WTC11 (cell line): ENCODE results near the gene TEX51. TPM values are rescaled to one million over a fixed set of nuclear protein-coding genes. Genes with fewer than 3 reads are reported as not detected.

Experiments
- ATAC-seq: fragments of 200-7000 bp; cut with Tn5 transposase; 2 replicates; pipeline ENCODE4 v1.10.0; 2021; ENCODE audit warnings: mild to moderate bottlenecking, moderate library complexity
- CTCF ChIA-PET: fragments of 300-600 bp; sonication (Branson Sonifier 250); formaldehyde crosslinking; loops from one replicate; lab custom pipeline; 2021; ENCODE audit warnings: antibody characterized with exemption; lab: Charles Lee
- POLR2A ChIA-PET: fragments of 350-600 bp; sonication (Branson Sonifier 250); formaldehyde crosslinking; loops from one replicate; lab custom pipeline; 2021; ENCODE audit warnings: antibody characterized with exemption; lab: Charles Lee
- DNase-seq: peaks from one replicate; pipeline ENCODE4 v3.0.0; 2021; ENCODE audit warnings: low spot score
- H3K27ac Mint-ChIP-seq: 2 replicates; pipeline ENCODE4 v1.8.0; 2021; ENCODE audit warnings: mixed read lengths
- H3K27me3 Mint-ChIP-seq: 2 replicates; pipeline ENCODE4 v1.8.0; 2021; ENCODE audit warnings: low read depth, mild to moderate bottlenecking, moderate library complexity, mixed read lengths
- H3K36me3 Mint-ChIP-seq: 2 replicates; pipeline ENCODE4 v1.8.0; 2021; ENCODE audit warnings: mixed read lengths
- H3K4me1 Mint-ChIP-seq: 2 replicates; pipeline ENCODE4 v1.8.0; 2022; ENCODE audit warnings: mixed read lengths
- H3K4me3 Mint-ChIP-seq: 2 replicates; pipeline ENCODE4 v1.8.0; 2021; ENCODE audit warnings: mild to moderate bottlenecking, moderate library complexity, mixed read lengths
- H3K9me3 Mint-ChIP-seq: 2 replicates; pipeline ENCODE4 v1.8.0; 2021; ENCODE audit warnings: mixed read lengths
- CREM ChIP-seq: sonication (generic); formaldehyde crosslinking; IDR thresholded peaks from 2 replicates; pipeline ENCODE4 v1.8.1; 2022; ENCODE audit warnings: mild to moderate bottlenecking, missing genetic modification reagents, moderate library complexity
- ESRRA ChIP-seq: sonication (generic); formaldehyde crosslinking; IDR thresholded peaks from 2 replicates; pipeline ENCODE4 v1.8.1; 2022; ENCODE audit warnings: mild to moderate bottlenecking, missing genetic modification reagents, borderline replicate concordance
- MXD4 ChIP-seq: fragments of 250-450 bp; sonication (Bioruptor Pico); IDR thresholded peaks from 2 replicates; pipeline ENCODE4 v1.8.0; 2021; ENCODE audit warnings: mild to moderate bottlenecking, moderate library complexity, borderline replicate concordance
- NFE2L1 ChIP-seq: sonication (generic); formaldehyde crosslinking; IDR thresholded peaks from 2 replicates; pipeline ENCODE4 v1.8.1; 2023; ENCODE audit warnings: missing genetic modification reagents
- RELA ChIP-seq: sonication (generic); formaldehyde crosslinking; IDR thresholded peaks from 2 replicates; pipeline ENCODE4 v1.8.1; 2022; ENCODE audit warnings: missing genetic modification reagents, mild to moderate bottlenecking, borderline replicate concordance
- SMAD4 ChIP-seq: sonication (generic); formaldehyde crosslinking; IDR thresholded peaks from 2 replicates; pipeline ENCODE4 v1.8.0; 2022; ENCODE audit warnings: mild to moderate bottlenecking, missing genetic modification reagents
- ZNF263 ChIP-seq: sonication (generic); formaldehyde crosslinking; IDR thresholded peaks from 2 replicates; pipeline ENCODE4 v1.8.1; 2022; ENCODE audit warnings: low read depth, mild to moderate bottlenecking, moderate library complexity, missing genetic modification reagents
- total RNA-seq: library from RNA; stranded (reverse); gene quantifications from 3 replicates; pipeline ENCODE4 v1.2.3, GENCODE V29; 2021
- TF ChIP-seq, protein P1 (sequence below): sonication (generic); formaldehyde crosslinking; IDR thresholded peaks from 2 replicates; pipeline ENCODE4 v1.8.0; 2023; ENCODE audit warnings: missing genetic modification reagents, mild to moderate bottlenecking, borderline replicate concordance
- TF ChIP-seq, protein P2 (sequence below): sonication (generic); formaldehyde crosslinking; IDR thresholded peaks from 2 replicates; pipeline ENCODE4 v1.8.1; 2023; ENCODE audit warnings: mild to moderate bottlenecking, missing genetic modification reagents
- TF ChIP-seq, protein P3 (sequence below): sonication (generic); formaldehyde crosslinking; IDR thresholded peaks from 2 replicates; pipeline ENCODE4 v1.8.0; 2022; ENCODE audit warnings: mild to moderate bottlenecking, missing genetic modification reagents
- TF ChIP-seq, protein P4 (sequence below): sonication (generic); formaldehyde crosslinking; IDR thresholded peaks from 2 replicates; pipeline ENCODE4 v1.8.0; 2023; ENCODE audit warnings: mild to moderate bottlenecking, missing genetic modification reagents
- TF ChIP-seq, protein P5 (sequence below): fragments of 250-450 bp; sonication (Bioruptor Pico); IDR thresholded peaks from 2 replicates; pipeline ENCODE4 v1.8.0; 2021; ENCODE audit warnings: mild to moderate bottlenecking

The TEX51 gene
- total RNA-seq, 1 experiment from 2014 or later, result not detected

DNA sequence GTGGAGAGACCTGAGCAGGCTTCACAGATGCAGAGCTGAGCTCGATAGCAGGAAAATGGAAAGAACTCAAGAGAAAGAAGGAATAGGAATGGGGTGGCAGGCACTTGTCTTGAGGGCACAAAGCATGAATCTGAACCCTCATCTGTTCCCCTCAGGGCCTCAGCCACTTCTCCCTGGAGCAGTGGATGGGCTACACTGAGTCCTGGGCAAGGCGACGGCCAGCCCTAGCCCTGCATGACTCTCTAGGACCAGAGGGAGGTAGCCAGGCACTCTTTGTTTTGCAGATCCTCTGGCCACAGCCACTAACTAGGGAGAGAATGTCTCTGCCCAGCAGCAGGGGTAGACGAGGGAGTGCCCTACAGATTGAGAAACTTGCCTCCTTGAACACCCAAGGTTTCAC is 3.4 kb upstream of the TEX51 start (continued):
- TF ChIP-seq, protein P1, sequence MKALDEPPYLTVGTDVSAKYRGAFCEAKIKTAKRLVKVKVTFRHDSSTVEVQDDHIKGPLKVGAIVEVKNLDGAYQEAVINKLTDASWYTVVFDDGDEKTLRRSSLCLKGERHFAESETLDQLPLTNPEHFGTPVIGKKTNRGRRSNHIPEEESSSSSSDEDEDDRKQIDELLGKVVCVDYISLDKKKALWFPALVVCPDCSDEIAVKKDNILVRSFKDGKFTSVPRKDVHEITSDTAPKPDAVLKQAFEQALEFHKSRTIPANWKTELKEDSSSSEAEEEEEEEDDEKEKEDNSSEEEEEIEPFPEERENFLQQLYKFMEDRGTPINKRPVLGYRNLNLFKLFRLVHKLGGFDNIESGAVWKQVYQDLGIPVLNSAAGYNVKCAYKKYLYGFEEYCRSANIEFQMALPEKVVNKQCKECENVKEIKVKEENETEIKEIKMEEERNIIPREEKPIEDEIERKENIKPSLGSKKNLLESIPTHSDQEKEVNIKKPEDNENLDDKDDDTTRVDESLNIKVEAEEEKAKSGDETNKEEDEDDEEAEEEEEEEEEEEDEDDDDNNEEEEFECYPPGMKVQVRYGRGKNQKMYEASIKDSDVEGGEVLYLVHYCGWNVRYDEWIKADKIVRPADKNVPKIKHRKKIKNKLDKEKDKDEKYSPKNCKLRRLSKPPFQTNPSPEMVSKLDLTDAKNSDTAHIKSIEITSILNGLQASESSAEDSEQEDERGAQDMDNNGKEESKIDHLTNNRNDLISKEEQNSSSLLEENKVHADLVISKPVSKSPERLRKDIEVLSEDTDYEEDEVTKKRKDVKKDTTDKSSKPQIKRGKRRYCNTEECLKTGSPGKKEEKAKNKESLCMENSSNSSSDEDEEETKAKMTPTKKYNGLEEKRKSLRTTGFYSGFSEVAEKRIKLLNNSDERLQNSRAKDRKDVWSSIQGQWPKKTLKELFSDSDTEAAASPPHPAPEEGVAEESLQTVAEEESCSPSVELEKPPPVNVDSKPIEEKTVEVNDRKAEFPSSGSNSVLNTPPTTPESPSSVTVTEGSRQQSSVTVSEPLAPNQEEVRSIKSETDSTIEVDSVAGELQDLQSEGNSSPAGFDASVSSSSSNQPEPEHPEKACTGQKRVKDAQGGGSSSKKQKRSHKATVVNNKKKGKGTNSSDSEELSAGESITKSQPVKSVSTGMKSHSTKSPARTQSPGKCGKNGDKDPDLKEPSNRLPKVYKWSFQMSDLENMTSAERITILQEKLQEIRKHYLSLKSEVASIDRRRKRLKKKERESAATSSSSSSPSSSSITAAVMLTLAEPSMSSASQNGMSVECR, result no peak
- no peak for TF ChIP-seq SMAD4 (CRISPR knock-in tag)
- TF ChIP-seq, all 79 proteins: peak for 0

DNA sequence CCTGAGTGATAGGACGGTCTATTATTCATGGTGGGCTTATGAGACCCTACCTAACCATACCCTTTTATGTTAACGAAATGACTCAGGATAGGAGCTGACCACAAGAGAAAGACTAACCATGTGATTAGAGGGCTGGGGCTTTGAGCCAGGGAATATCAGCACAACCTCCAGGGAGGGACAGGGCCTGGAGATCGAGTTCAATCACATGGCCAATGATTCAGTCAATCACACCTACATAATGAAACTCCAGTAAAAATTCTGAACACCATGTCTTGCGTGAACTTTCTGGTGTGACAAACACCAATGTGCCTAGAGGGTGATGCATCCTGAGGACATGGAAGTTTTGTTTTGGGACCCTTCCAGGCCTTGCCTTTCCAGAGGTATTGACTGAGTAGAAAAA is 2.2 kb upstream of the TEX51 start:
- no peak overlapping the region for H3K27ac Mint-ChIP-seq
- POLR2A ChIA-PET, result no interaction called here
- peaks cover 16% of the 10 kb centered on the region for H3K9me3 Mint-ChIP-seq
- H3K27me3 Mint-ChIP-seq, result peaks cover 13% of the 10 kb centered on the region
- peaks cover 8% of the 10 kb centered on the region for H3K4me1 Mint-ChIP-seq
- ATAC-seq, result no peak
- no peak overlapping the region for H3K4me3 Mint-ChIP-seq
- DNase-seq, result no peak
- H3K36me3 Mint-ChIP-seq, result no peaks in the 10 kb centered on the region
- CTCF ChIA-PET, result no interaction called here
- TF ChIP-seq, protein P2, sequence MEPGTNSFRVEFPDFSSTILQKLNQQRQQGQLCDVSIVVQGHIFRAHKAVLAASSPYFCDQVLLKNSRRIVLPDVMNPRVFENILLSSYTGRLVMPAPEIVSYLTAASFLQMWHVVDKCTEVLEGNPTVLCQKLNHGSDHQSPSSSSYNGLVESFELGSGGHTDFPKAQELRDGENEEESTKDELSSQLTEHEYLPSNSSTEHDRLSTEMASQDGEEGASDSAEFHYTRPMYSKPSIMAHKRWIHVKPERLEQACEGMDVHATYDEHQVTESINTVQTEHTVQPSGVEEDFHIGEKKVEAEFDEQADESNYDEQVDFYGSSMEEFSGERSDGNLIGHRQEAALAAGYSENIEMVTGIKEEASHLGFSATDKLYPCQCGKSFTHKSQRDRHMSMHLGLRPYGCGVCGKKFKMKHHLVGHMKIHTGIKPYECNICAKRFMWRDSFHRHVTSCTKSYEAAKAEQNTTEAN (CRISPR knock-in tag), result no peak
- TF ChIP-seq, protein P3, sequence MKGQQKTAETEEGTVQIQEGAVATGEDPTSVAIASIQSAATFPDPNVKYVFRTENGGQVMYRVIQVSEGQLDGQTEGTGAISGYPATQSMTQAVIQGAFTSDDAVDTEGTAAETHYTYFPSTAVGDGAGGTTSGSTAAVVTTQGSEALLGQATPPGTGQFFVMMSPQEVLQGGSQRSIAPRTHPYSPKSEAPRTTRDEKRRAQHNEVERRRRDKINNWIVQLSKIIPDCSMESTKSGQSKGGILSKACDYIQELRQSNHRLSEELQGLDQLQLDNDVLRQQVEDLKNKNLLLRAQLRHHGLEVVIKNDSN (CRISPR knock-in tag), result no peak
- TF ChIP-seq, protein P4, sequence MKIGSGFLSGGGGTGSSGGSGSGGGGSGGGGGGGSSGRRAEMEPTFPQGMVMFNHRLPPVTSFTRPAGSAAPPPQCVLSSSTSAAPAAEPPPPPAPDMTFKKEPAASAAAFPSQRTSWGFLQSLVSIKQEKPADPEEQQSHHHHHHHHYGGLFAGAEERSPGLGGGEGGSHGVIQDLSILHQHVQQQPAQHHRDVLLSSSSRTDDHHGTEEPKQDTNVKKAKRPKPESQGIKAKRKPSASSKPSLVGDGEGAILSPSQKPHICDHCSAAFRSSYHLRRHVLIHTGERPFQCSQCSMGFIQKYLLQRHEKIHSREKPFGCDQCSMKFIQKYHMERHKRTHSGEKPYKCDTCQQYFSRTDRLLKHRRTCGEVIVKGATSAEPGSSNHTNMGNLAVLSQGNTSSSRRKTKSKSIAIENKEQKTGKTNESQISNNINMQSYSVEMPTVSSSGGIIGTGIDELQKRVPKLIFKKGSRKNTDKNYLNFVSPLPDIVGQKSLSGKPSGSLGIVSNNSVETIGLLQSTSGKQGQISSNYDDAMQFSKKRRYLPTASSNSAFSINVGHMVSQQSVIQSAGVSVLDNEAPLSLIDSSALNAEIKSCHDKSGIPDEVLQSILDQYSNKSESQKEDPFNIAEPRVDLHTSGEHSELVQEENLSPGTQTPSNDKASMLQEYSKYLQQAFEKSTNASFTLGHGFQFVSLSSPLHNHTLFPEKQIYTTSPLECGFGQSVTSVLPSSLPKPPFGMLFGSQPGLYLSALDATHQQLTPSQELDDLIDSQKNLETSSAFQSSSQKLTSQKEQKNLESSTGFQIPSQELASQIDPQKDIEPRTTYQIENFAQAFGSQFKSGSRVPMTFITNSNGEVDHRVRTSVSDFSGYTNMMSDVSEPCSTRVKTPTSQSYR (CRISPR knock-in tag), result no peak

DNA sequence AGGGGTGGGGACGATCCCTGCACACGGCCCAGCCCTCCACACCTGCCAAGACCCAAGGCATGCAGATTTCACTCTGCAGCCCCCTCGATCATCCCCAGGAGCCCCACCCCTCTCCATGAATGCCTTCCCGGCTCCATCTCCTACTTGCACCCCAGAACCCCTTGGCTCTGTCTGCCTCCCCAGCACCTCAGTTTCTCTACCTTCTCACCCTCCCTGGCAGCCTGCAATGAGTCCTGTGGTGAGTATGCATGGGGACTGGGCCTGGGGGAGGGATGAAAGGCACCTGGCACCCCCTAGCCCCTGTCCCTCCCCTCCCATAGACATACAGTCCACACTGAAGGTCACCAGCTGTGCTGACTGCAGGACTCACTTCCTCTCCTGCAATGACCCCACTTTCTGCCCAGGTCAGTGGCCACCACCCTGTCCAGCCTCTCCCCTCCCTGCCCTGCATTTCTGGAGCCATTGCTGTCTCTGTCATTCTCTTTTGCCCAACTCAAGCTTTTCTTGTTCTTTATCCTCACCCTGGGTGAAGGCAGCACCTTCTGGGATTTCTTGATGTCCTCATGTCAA is 1.0 kb downstream of the TEX51 start:
- ATAC-seq (no peak), DNase-seq (no peak)
- ChIA-PET POLR2A (no interaction called here), CTCF (no interaction called here)
- H3K36me3 Mint-ChIP-seq, result peaks cover 13% of the 10 kb centered on the region
- peaks cover 8% of the 10 kb centered on the region for H3K4me1 Mint-ChIP-seq
- peaks cover 42% of the 10 kb centered on the region for H3K9me3 Mint-ChIP-seq
- no peak for TF ChIP-seq ZNF263 (CRISPR knock-in tag)
- no peak for TF ChIP-seq MXD4
- no peak for TF ChIP-seq CREM (CRISPR knock-in tag)
- TF ChIP-seq RELA (CRISPR knock-in tag), result no peak
- no peak for TF ChIP-seq NFE2L1
- TF ChIP-seq, protein P5, sequence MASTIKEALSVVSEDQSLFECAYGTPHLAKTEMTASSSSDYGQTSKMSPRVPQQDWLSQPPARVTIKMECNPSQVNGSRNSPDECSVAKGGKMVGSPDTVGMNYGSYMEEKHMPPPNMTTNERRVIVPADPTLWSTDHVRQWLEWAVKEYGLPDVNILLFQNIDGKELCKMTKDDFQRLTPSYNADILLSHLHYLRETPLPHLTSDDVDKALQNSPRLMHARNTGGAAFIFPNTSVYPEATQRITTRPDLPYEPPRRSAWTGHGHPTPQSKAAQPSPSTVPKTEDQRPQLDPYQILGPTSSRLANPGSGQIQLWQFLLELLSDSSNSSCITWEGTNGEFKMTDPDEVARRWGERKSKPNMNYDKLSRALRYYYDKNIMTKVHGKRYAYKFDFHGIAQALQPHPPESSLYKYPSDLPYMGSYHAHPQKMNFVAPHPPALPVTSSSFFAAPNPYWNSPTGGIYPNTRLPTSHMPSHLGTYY, result no peak
- no peak for TF ChIP-seq ESRRA (CRISPR knock-in tag)
- TF ChIP-seq, all 79 proteins: peak for 0
- Mint-ChIP-seq H3K4me3 (no peak overlapping the region), H3K27ac (no peak overlapping the region), H3K27me3 (peaks cover 16% of the 10 kb centered on the region)
